Measurements from ENCODE around the gene GDNF.

DNA sequence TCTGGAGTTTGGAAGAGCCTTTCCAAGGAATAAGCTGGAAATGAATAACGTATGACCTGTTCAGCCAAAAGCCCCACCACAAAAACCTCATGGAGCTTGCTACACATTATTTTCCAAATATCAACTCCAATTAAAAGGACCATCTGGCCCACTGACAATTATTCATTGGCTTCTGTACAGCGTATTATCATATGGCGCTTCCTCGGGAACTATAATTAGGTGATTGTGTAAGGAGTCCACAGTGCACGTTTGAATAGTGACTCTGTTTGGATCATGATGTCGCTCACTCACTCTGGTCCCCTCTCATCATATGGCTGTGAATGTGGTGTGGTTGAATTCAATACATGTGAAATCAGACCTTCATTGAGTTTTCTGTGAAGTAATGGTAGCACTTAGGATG is 52.1 kb downstream of the GDNF start:
- TF ChIP-seq, protein P1, sequence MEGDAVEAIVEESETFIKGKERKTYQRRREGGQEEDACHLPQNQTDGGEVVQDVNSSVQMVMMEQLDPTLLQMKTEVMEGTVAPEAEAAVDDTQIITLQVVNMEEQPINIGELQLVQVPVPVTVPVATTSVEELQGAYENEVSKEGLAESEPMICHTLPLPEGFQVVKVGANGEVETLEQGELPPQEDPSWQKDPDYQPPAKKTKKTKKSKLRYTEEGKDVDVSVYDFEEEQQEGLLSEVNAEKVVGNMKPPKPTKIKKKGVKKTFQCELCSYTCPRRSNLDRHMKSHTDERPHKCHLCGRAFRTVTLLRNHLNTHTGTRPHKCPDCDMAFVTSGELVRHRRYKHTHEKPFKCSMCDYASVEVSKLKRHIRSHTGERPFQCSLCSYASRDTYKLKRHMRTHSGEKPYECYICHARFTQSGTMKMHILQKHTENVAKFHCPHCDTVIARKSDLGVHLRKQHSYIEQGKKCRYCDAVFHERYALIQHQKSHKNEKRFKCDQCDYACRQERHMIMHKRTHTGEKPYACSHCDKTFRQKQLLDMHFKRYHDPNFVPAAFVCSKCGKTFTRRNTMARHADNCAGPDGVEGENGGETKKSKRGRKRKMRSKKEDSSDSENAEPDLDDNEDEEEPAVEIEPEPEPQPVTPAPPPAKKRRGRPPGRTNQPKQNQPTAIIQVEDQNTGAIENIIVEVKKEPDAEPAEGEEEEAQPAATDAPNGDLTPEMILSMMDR (IDR thresholded peaks at IDR 0.05; ENCODE audit: low read depth, low read length, missing input control): no peak
- TF ChIP-seq EGR1 (IDR thresholded peaks at IDR 0.05; ENCODE audit: low read depth in 2 of 2) (no peak), YY1 (IDR thresholded peaks at IDR 0.05) (no peak), RAD21 (IDR thresholded peaks at IDR 0.05) (no peak), TAF1 (conservative IDR thresholded peaks at IDR 0.05) (no peak), FOXA2 (IDR thresholded peaks at IDR 0.05) (no peak), SP1 (IDR thresholded peaks at IDR 0.05) (no peak), RXRA (IDR thresholded peaks at IDR 0.05) (no peak), REST (IDR thresholded peaks at IDR 0.05) (no peak)
- TF ChIP-seq, protein P2, sequence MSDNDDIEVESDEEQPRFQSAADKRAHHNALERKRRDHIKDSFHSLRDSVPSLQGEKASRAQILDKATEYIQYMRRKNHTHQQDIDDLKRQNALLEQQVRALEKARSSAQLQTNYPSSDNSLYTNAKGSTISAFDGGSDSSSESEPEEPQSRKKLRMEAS (IDR thresholded peaks at IDR 0.05): no peak
- TF ChIP-seq, protein P3, sequence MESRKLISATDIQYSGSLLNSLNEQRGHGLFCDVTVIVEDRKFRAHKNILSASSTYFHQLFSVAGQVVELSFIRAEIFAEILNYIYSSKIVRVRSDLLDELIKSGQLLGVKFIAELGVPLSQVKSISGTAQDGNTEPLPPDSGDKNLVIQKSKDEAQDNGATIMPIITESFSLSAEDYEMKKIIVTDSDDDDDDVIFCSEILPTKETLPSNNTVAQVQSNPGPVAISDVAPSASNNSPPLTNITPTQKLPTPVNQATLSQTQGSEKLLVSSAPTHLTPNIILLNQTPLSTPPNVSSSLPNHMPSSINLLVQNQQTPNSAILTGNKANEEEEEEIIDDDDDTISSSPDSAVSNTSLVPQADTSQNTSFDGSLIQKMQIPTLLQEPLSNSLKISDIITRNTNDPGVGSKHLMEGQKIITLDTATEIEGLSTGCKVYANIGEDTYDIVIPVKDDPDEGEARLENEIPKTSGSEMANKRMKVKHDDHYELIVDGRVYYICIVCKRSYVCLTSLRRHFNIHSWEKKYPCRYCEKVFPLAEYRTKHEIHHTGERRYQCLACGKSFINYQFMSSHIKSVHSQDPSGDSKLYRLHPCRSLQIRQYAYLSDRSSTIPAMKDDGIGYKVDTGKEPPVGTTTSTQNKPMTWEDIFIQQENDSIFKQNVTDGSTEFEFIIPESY (IDR thresholded peaks at IDR 0.05): no peak

Measured in liver (tissue), 3 donors.